NCI-H2107 treated with DMSO at 0.1 percent for 48 hours (cell line): ENCODE data around the gene IQCE.

ENCODE experiments used
- DNase-seq: peaks from one replicate; lab custom pipeline; 2025; ENCODE audit not compliant: unreplicated experiment; lab: John Stamatoyannopoulos, UW

The IQCE gene

DNA sequence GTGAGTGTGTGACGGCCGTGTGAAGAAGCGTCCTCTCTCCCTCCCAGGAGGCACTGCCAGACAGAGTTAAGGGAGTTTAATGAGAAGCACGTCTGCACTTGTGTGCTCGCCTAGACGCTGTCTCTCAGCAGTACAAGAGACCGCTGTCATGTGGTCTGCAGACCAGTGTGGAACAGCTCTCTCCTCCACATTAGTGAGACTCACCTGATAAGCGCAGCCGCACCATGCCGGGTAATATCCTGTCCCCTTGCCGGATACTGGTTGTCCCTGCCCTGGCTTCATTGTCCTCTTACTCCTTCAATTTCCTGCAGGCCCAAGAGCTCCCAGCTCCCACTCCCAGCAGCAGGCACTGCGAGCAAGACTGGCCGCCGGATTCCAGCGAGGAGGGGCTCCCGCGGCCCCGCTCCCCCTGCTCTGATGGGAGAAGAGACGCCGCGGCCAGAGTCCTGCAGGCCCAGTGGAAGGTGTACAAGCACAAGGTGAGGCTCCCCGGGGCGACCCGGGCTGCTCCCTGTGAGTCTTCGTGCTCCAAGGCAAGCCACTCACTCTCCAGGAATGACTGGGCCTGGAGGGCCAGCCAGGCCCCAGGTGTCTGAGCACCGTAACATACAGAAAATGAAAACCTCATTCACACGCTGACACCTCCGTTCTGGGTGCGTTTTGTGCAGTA, 39.5 kb downstream of the IQCE start:
- DNase-seq = no peak

GRCh38 chr7:2601065-2601464, 42.3 kb downstream of the IQCE start:
- no peak for DNase-seq

GRCh38 chr7:2601907-2602306, 43.1 kb downstream of the IQCE start:
- no peak for DNase-seq

DNA sequence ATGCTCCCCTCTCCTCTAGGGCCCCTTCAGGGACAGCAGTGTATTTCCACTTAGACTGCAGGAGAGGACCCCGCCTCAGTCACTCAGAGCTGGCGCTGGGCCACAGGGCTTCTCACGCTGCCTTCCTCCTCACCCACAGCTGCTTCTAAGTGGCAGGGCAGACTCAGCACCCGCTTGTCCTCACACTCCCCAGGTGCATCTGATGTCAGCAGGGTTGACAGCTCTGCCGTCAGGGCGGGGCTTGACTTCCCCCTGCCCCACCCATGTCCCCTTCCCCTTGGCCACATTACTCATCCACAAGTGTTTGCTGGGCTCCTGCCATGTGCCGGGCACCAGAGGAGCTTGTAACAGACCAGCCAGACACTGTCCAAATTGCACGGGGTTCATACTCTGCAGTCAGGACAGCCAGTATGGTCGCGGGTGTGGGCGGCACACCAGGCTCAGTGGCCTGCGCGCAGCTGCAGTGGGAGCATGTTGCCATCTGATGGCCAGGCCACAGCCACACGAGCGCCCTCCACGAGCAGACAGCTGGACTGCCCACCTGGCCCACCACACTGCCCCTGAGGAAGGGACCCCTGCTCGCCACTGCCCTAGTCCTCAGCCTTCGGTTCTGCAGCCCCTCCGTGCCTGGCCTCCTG, 43.7 kb downstream of the IQCE start:
- DNase-seq = peak; percentile 71

GRCh38 chr7:2603044-2603965, 44.5 kb downstream of the IQCE start:
- DNase-seq = no peak

- peak; percentile 93 for DNase-seq
Measured at GRCh38 chr7:2604608-2605174, 45.9 kb downstream of the IQCE start.

- no peak for DNase-seq
Measured at GRCh38 chr7:2605608-2606538, 47.1 kb downstream of the IQCE start.

DNA sequence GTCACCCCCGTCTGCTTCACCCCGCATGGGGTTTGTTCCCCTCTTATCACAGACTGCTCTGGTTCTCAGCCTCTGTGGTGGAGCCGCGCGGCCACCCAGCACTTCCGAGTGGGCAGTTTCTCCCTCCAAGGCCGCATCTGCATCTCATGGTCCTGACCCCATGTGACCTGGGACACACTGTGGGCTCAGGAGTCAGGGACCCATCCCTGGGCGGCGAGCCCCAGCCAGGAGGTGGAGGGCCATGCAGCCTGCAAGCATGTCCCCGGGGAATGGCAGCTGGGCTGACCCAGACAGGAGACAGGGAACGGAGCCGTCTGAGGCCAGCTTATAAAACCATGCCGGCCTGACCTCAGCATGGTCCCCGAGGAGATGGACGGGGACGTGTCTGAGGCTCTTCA, 47.8 kb downstream of the IQCE start:
- no peak for DNase-seq

DNA sequence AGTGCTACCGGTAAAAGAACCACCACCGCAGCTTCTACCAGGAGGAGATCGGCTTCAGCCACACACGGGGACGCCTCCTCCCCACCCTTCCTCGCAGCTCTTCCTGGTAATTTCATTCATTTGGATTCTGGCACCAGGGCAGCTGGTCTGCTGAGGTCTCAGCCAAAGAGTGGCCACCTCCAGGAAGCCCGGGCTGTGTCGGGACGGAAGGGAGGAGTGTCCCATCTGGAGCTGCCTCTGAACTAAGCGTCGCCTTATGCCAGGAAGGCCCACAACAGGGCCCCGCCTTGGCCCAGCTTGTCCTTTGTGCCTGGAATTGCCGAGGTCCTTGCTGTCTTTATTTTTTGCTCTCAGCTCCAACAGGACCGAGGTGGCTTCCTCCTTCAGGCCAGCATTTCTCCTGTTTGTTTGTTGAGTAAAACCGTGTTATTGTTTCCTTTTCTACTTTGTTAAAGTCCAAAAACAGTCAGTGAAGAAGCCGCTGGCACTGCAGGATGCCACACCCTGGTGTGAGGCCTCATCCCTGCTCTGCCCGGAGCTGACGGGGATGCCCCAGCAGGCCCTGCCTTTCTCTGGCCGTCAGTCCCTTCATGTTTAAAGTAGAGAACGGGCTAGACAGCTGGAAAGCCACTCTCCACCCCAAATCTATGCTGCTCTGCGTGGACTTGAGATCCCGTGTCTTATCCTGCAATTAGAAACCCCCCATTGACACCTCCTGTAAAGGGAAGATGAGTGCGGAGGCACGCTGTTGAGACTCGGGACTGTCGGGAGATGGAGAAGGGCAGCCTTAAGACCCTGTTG, 48.5 kb downstream of the IQCE start:
- DNase-seq = no peak

DNA sequence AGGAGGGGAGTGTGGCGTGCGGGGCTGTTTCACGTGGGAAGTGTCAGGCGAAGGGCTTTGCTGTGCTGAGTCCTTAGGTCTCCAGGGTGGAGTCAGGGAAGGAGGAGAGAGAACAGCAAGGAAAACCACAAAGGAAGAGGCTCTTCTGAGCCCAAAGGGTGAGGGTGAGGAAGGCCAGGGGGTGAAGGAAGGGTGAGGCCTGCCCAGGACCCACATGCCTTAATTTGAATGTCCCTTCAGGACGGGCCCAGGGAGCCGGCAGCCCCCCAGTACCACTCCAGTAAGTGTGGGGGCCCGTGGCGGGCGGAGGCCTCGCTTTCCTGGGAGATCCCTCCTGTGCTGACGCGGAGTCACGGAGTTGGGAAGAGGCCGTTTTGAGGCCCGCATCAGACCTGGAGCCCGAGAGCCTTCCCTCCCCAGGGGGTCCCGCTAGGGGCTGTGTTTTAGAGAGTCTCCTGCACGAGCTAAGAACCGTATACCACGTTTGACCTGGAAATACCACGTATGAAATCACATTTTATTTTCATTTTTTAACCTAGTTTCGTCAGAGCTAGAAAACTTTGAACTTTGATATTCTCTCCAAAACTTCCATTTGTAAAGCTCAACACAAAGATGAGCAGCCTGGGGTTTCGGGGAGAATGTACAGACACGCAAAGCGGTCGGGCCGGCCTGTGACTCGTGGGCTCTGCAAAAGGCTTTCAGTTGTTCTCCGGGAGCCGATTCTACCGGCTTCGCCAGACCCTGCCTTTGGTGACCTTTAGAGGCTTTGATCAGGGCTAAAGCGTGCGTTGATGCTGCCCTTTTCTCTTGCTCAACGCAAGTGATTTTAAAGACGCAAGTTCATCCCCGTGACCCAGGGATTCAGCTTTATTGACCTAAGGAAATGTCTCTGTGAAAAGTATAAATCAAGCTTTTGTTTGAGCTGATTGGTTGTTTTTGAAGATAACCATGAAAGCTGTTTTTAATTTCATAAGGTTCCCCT, 49.4 kb downstream of the IQCE start:
- DNase-seq = no peak

DNA sequence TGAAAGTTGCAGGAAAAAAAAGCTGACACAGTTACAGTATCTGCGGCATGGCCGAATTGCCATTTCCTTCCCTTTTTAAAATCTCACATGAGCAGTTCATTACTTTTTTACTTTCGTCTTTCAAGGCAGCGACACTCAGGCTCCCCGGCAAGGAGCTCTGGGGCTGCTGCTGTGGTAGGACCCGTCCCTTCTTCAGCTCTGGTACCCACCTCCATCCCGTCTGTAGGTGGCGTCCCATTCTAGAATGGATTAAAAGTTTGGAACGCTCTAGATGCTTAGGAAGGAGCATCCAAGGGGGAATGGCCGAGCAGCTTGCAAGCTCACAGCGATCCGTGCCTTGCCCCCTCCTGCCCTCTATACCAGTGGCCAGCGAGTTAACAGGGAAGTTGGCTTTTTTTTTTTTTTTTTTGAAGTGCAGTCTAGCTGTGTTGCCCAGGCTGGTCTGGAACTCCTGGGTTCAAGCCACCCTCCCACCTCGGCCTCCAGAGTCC, 50.2 kb downstream of the IQCE start:
- DNase-seq = no peak

DNA sequence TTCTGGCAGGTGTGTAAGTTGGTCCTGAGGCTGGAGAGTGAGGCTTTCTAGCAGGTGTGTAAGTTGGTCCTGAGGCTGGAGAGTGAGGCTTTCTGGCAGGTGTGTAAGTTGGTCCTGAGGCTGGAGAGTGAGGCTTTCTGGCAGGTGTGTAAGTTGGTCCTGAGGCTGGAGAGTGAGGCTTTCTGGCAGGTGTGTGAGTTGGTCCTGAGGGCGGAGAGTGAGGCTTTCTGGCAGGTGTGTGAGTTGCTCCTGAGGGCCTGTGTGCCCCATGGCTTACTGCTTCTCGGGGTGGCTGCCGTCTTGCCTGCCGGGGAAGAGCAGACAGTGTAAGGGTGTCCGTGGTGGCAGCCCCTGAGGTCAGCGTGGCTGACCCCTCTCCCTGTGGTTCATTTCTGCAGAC, 50.9 kb downstream of the IQCE start:
- DNase-seq = peak; percentile 41

- no peak for DNase-seq
Measured at GRCh38 chr7:2610466-2610865, 51.7 kb downstream of the IQCE start.

GRCh38 chr7:2610898-2611297, 52.1 kb downstream of the IQCE start:
- no peak for DNase-seq

DNA sequence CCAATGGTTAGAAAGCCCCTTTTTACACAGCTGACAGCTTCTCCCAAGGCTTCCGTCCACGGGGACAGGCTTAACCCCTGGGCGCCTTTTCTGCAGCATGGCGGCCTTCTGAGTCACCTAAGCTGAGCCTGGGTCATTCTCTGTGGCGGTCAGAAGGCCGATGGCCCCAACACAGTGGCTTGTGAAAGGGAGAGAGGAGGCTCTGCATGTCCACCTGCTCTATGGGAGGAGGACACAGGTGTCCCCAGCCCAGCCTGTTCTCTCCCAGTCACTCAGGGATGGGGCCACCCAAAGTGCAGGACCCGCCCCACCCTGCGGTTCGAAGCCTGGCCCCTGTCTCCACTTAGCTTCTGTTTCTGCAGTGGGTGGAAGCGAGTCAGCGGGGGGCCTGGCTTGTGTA, 52.6 kb downstream of the IQCE start:
- no peak for DNase-seq

- DNase-seq = no peak
Measured at GRCh38 chr7:2611922-2612321, 53.1 kb downstream of the IQCE start.

DNA sequence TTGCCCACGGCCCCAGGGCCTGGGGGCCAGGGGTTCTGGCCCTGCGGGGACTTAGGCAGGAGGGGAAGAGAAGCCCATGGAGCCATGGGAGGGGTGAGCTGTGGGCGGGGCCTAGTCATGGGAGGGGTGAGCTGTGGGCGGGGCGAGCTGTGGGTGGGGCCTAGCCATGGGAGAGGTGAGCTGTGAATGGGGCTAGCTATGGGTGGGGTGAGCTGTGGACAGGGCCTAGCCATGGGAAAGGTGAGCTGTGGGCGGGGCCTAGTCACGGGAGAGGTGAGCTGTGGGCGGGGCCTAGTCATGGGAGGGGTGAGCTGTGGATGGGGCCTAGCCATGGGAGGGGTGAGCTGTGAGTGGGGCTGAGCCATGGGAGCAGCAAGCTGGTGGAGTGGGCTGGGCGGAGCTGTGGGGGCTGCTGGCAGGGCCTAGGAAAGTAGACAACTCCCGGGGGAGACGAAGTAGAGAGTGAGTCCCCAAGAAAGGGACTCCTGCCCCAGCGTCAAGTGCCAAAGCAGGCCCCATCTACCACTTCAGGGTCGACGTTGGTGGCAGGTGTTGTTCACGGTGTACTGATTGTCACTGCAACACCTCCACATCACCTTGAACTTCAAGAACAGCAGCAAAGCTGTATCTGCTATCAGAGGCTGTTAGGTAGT, 53.8 kb downstream of the IQCE start:
- peak; percentile 50 for DNase-seq
